OCI-LY1 (cell line): ENCODE results near the gene TNNT3.

ENCODE experiments used
- CTCF ChIP-seq: fragments of 200-600 bp; sonication (generic), shearing (Covaris generic); IDR thresholded peaks from 2 replicates; pipeline ENCODE4 v1.5.1; 2017; ENCODE audit warnings: mild to moderate bottlenecking, antibody characterized with exemption, low read length, moderate library complexity, mixed read lengths
- EZH2 ChIP-seq: fragments of 200-600 bp; sonication (generic), shearing (Covaris generic); IDR thresholded peaks from 2 replicates; pipeline ENCODE4 v1.8.0; 2017; ENCODE audit warnings: borderline replicate concordance, mixed run types, mild to moderate bottlenecking, antibody characterized with exemption, low read length, moderate library complexity, mixed read lengths

- TF ChIP-seq CTCF (no peak), EZH2 (no peak)
These were observed 27.7 kb upstream of the TNNT3 start, which contains the start of gene PRR33 for GRCh38 chr11:1891831-1892115.
